NCI-H748 treated with DMSO at 0.1 percent for 48 hours (cell line): ENCODE data around the gene KAT8.
"Not testable (repeated sequence)": the region's sequence is repeated elsewhere in the genome, so short reads cannot be mapped to it uniquely, and the experiment has no call there.

Source experiments
- DNase-seq: peaks from one replicate; lab custom pipeline; 2025; lab: John Stamatoyannopoulos, UW

The KAT8 gene

DNA sequence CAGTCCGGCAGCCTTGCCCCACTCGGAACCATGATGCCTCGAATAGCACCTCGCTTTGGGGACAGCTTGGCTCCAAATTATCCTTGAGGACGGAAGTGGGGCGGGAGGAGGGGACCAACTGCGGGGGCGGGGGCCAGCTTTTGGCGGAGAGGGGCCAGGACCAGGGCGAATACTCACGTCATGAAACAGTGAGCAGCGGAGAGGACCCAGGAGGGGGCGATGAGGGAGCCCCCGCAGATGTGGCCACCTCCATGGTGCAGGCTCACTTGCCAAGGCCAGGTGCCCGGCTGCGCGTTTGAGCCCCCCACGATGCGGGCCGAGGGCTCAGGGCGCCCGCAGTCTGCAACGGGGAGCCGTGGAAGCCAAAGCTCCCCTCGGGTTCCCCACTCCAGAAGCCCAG is 31.4 kb downstream of the KAT8 start:
- no peak for DNase-seq

GRCh38 chr16:31149332-31149731 is 31.9 kb downstream of the KAT8 start:
- DNase-seq: no peak

DNA sequence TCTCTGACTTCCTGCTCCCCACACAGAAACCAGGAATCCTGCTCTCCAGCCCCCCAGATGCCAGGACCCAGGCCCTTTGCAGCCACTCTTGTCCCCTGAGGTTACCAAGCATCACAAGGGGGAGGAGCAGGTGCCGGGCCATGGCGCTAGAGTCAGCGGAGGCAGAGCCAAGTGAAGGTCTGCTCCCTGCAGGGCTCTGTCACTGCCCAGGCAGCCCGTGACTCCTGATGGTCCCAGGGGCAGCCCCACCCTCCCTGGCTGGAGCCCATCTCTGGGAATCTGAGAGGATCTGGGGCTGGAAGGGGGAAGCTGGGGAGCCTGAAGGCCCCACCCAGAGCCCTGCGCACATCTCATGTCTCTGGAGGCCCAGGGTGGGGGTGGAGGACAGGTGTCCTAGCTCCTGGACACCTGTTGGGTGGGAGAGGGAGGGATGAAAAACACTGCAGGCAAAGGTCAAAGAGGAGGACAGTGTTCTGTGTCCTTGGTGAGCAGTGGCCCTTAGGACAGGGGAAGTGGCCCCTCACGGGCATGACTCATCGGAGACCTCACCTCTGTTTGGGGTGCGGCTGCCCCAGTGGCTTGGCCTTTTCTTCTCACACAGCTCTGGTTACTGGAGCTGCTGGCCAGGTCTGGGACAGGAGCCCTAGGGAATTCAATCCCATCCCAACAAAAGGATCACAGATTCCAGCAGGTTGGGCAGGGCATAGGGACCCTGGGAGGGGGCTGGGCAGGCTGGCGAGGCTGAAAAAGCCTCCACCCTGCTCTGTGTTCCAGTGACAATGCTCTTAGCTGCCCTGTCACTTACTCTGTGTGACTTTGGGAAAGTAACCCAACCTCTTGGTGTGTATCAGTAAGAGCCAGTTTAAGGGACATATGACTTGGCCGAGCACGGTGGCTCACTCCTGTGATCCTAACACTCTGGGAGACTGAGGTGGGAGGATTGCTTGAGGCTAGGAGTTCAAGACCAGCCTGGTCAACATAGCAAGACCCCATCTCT is 32.7 kb downstream of the KAT8 start, which contains the start of gene PRSS36:
Gene PRSS36, minus strand, starts transcription at position 173 of the 997 bp plus-strand sequence. Its CDS starts 31 bp downstream, at position 142.
- DNase-seq: no peak

DNA sequence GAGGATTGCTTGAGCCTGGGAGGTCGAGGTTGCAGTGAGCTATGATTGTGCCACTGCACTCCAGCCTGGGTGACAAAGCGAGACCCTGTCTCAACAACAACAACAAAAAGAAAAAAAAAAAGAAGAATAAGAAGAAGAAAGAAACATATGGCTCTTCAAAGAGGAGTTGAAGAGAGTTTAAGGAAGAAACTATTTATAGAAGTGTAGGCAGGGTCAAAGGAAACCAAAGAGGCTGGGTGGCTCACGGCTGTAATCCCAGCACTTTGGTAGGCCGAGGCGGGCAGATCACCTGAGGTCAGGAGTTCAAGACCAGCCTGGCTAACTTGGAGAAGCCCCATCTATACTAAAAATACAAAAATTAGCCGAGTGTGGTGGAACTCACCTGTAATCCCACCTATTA is 33.5 kb downstream of the KAT8 start:
- DNase-seq: not testable (repeated sequence)

GRCh38 chr16:31157136-31157535 is 39.7 kb downstream of the KAT8 start:
- DNase-seq: no peak

DNA sequence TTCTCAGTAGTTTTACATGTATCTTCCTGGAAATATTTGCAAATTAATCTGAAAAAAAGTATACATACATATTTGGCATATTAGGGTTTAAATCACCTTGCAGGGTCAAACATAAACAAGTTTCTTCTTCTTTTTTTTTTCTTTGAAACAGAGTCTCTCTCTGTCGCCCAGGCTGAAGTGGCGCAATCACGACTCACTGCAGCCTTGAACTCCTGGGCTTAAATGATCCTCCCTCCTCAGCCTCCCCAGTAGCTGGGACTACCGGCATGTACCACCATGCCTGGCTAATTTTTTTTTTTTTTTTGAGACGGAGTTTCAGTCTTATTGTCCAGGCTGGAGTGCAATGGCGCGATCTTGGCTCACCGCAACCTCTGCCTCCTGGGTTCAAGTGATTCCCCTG is 49.9 kb downstream of the KAT8 start:
- no peak for DNase-seq

DNA sequence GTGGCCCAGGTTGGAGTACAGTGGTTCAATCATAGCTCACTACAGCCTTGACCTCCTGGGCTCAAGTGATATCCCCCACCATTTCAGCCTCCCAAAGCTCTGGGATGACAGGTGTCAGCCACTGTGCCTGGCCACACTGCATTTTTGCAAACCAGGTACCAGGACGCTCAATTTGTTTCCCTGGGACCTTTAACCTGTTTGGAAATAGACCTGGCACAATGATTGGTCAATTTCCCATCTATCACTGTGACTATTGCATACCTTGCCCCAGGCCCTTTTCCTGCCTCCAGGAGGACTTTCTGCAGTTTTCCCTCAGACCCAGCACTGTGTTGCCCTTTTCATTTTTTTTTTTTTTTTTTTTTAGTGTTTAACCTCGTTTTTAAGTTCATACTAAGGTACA is 51.4 kb downstream of the KAT8 start:
- DNase-seq: no peak

DNA sequence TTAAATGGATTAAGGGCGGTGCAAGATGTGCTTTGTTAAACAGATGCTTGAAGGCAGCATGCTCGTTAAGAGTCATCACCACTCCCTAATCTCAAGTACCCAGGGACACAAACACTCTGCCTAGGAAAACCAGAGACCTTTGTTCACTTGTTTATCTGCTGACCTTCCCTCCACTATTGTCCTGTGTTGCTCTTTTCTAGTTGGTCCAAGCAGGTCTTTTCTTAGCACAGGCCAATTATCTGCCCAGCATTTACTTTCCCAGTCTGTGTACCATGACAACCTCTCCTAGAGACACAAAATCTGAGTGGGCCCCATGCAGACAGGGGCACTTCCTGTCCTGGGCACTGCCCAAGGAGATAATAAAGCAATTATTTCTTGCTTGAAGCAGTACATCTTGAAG is 52.6 kb downstream of the KAT8 start:
- peak; percentile 64 for DNase-seq

GRCh38 chr16:31177136-31177535 is 59.7 kb downstream of the KAT8 start:
- no peak for DNase-seq

GRCh38 chr16:31179219-31179746 is 61.8 kb downstream of the KAT8 start:
- DNase-seq: no peak

- peak; percentile 71 for DNase-seq
Measured at GRCh38 chr16:31179747-31180459, 62.4 kb downstream of the KAT8 start, which contains the start of gene FUS. Gene FUS, plus strand, starts transcription at chr16:31180139. Its CDS starts 76 bp downstream, at chr16:31180215.
